ENCODE results near the gene CDKAL1. TPM values are rescaled to one million over a fixed set of nuclear protein-coding genes. Genes with fewer than 3 reads are reported as not detected.

The CDKAL1 gene
- total and polyA plus RNA-seq, 4 donors, result 2.0 to 12.9 (median 6.7) TPM

DNA sequence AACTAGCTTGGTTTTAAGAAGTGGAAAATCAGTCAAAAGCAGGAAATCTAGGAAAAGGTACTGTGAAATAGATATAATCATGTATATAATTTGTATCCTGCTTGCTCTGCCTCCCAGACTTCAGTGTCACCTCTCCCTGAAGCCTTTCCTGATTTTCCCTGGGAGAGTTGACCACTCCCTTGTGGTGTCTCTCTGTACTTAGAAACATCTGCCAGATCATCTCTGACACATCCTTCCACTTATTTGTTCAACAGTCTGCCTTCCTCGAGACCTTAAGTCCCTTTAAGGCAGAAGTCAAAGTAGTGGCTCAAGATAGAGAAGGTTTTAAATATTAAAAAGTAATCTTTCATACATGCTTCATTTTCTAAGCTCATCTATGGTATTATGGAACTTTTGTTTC is 236.5 kb downstream of the CDKAL1 start (continued):
- no peak for TF ChIP-seq REST (IDR thresholded peaks at IDR 0.05)
- no peak for TF ChIP-seq EGR1 (IDR thresholded peaks at IDR 0.05; ENCODE audit: low read depth in 2 of 2)
- no peak for TF ChIP-seq HNF4G (IDR thresholded peaks at IDR 0.05)
- TF ChIP-seq, protein P1, sequence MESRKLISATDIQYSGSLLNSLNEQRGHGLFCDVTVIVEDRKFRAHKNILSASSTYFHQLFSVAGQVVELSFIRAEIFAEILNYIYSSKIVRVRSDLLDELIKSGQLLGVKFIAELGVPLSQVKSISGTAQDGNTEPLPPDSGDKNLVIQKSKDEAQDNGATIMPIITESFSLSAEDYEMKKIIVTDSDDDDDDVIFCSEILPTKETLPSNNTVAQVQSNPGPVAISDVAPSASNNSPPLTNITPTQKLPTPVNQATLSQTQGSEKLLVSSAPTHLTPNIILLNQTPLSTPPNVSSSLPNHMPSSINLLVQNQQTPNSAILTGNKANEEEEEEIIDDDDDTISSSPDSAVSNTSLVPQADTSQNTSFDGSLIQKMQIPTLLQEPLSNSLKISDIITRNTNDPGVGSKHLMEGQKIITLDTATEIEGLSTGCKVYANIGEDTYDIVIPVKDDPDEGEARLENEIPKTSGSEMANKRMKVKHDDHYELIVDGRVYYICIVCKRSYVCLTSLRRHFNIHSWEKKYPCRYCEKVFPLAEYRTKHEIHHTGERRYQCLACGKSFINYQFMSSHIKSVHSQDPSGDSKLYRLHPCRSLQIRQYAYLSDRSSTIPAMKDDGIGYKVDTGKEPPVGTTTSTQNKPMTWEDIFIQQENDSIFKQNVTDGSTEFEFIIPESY (IDR thresholded peaks at IDR 0.05), result no peak

- WGBS, result 86% methylated on average over 6 of the region's 6 CpGs
- H3K9me3 ChIP-seq (ENCODE audit: control insufficient read depth in 4 of 4, low read length in 3 of 4), result no peaks in the 10 kb centered on the region
Observed at GRCh38 chr6:20771409-20771808, 237.2 kb downstream of the CDKAL1 start.

More at GRCh38 chr6:20771409-20771808, 237.2 kb downstream of the CDKAL1 start:
- DNase-seq (ENCODE audit: low spot score), result no peak
- Histone ChIP-seq H3K4me3 (ENCODE audit: low read depth in 1 of 3, low read length in 3 of 3) (no peak overlapping the region), H3K27ac (ENCODE audit: low read depth in 1 of 2, low read length in 2 of 2) (no peak overlapping the region), H3K36me3 (ENCODE audit: control insufficient read depth in 4 of 4, insufficient read depth in 3 of 4, low read depth in 1 of 4, low read length in 3 of 4) (no peaks in the 10 kb centered on the region), H3K4me1 (ENCODE audit: control insufficient read depth in 4 of 4, insufficient read depth in 4 of 4, low read length in 3 of 4) (peaks cover 2 to 7% (median 5%) of the 10 kb centered on the region in 4 donors), H3K27me3 (ENCODE audit: control insufficient read depth in 4 of 4, insufficient read depth in 4 of 4, low read length in 3 of 4) (no peaks in the 10 kb centered on the region), H3K9ac (ENCODE audit: low read depth in 1 of 2, low read length in 2 of 2) (no peak overlapping the region)
- TF ChIP-seq, protein P2, sequence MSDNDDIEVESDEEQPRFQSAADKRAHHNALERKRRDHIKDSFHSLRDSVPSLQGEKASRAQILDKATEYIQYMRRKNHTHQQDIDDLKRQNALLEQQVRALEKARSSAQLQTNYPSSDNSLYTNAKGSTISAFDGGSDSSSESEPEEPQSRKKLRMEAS (IDR thresholded peaks at IDR 0.05), result no peak
- TF ChIP-seq REST (IDR thresholded peaks at IDR 0.05) (no peak), RXRA (IDR thresholded peaks at IDR 0.05) (no peak), GABPA (IDR thresholded peaks at IDR 0.05 in 1 of 2, conservative IDR thresholded peaks at IDR 0.05 in 1 of 2) (no peak), HNF4G (IDR thresholded peaks at IDR 0.05) (no peak), HNF4A (conservative IDR thresholded peaks at IDR 0.05) (no peak), YY1 (IDR thresholded peaks at IDR 0.05) (no peak), EGR1 (IDR thresholded peaks at IDR 0.05; ENCODE audit: low read depth in 2 of 2) (no peak), RAD21 (IDR thresholded peaks at IDR 0.05) (no peak), NR2F2 (IDR thresholded peaks at IDR 0.05) (no peak), JUND (IDR thresholded peaks at IDR 0.05) (no peak), FOXA1 (IDR thresholded peaks at IDR 0.05) (no peak)
- TF ChIP-seq, protein P3, sequence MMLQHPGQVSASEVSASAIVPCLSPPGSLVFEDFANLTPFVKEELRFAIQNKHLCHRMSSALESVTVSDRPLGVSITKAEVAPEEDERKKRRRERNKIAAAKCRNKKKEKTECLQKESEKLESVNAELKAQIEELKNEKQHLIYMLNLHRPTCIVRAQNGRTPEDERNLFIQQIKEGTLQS (IDR thresholded peaks at IDR 0.05), result no peak
- TF ChIP-seq, protein P1 (IDR thresholded peaks at IDR 0.05), result no peak
- TF ChIP-seq, protein P4, sequence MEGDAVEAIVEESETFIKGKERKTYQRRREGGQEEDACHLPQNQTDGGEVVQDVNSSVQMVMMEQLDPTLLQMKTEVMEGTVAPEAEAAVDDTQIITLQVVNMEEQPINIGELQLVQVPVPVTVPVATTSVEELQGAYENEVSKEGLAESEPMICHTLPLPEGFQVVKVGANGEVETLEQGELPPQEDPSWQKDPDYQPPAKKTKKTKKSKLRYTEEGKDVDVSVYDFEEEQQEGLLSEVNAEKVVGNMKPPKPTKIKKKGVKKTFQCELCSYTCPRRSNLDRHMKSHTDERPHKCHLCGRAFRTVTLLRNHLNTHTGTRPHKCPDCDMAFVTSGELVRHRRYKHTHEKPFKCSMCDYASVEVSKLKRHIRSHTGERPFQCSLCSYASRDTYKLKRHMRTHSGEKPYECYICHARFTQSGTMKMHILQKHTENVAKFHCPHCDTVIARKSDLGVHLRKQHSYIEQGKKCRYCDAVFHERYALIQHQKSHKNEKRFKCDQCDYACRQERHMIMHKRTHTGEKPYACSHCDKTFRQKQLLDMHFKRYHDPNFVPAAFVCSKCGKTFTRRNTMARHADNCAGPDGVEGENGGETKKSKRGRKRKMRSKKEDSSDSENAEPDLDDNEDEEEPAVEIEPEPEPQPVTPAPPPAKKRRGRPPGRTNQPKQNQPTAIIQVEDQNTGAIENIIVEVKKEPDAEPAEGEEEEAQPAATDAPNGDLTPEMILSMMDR (IDR thresholded peaks at IDR 0.05; ENCODE audit: low read depth, low read length, missing input control), result no peak

All from liver (tissue), 9 donors.